Progenitor cell of endocrine pancreas (in vitro differentiated cells): ENCODE measurements around the gene CALHM4. TPM values are rescaled to one million over a fixed set of nuclear protein-coding genes. Genes with fewer than 3 reads are reported as not detected.
A peak's percentile ranks its signal among the peaks of the same experiment; 100 is the strongest.

Experiments
- DNase-seq: peaks from one replicate; pipeline ENCODE4 v3.0.0; 2021; ENCODE audit warnings: low spot score; ENCODE audit not compliant: unreplicated experiment
- H3K27ac Mint-ChIP-seq: 2 replicates; pipeline ENCODE4 v1.8.0; 2021; ENCODE audit warnings: mild to moderate bottlenecking, moderate library complexity, mixed read lengths
- H3K27me3 Mint-ChIP-seq: 2 replicates; pipeline ENCODE4 v1.8.0; 2021; ENCODE audit warnings: mixed read lengths
- H3K36me3 Mint-ChIP-seq: 2 replicates; pipeline ENCODE4 v1.8.0; 2022; ENCODE audit warnings: mixed read lengths; ENCODE audit not compliant: insufficient read depth
- H3K4me1 Mint-ChIP-seq: 2 replicates; pipeline ENCODE4 v1.8.0; 2021; ENCODE audit warnings: low read depth, mixed read lengths
- H3K4me3 Mint-ChIP-seq: 2 replicates; pipeline ENCODE4 v1.8.0; 2021; ENCODE audit warnings: low read depth, mild to moderate bottlenecking, moderate library complexity, mixed read lengths
- H3K9me3 Mint-ChIP-seq: 2 replicates; pipeline ENCODE4 v1.8.0; 2021; ENCODE audit warnings: low read depth, mixed read lengths
- CTCF ChIP-seq: fragments of 200-600 bp; sonication (generic); IDR thresholded peaks from one replicate; pipeline ENCODE4 v1.5.0; 2021; ENCODE audit warnings: antibody characterized with exemption, mild to moderate bottlenecking; ENCODE audit not compliant: unreplicated experiment
- total RNA-seq: library from RNA; stranded (reverse); gene quantifications from 2 replicates; pipeline ENCODE4 v1.2.1, GENCODE V29; 2021

The CALHM4 gene
- total RNA-seq, 1 donor from 2014 or later = not detected

- Mint-ChIP-seq H3K27ac (no peak overlapping the region), H3K4me3 (no peak overlapping the region), H3K27me3 (no peaks in the 10 kb centered on the region), H3K36me3 (no peaks in the 10 kb centered on the region), H3K4me1 (peaks cover 15% of the 10 kb centered on the region), H3K9me3 (no peaks in the 10 kb centered on the region)
- DNase-seq = no peak
- no peak for TF ChIP-seq CTCF
Observed at GRCh38 chr6:116542426-116542825, 11.1 kb upstream of the CALHM4 start.

- H3K9me3 Mint-ChIP-seq = no peaks in the 10 kb centered on the region
- H3K36me3 Mint-ChIP-seq = no peaks in the 10 kb centered on the region
- peaks cover 15% of the 10 kb centered on the region for H3K4me1 Mint-ChIP-seq
- no peak overlapping the region for H3K27ac Mint-ChIP-seq
- H3K27me3 Mint-ChIP-seq = no peaks in the 10 kb centered on the region
- DNase-seq = no peak
- no peak overlapping the region for H3K4me3 Mint-ChIP-seq
- no peak for TF ChIP-seq CTCF
Observed at GRCh38 chr6:116543149-116543548, 10.4 kb upstream of the CALHM4 start.

- no peak for DNase-seq
- no peaks in the 10 kb centered on the region for H3K36me3 Mint-ChIP-seq
- H3K4me1 Mint-ChIP-seq = peaks cover 18% of the 10 kb centered on the region
- no peak for TF ChIP-seq CTCF
- H3K9me3 Mint-ChIP-seq = no peaks in the 10 kb centered on the region
- H3K4me3 Mint-ChIP-seq = no peak within 1 kb of the TSS
- H3K27me3 Mint-ChIP-seq = no peaks in the 10 kb centered on the region
- H3K27ac Mint-ChIP-seq = no peak within 1 kb of the TSS
Observed at GRCh38 chr6:116545651-116546050, 7.9 kb upstream of the CALHM4 start, which contains the start of gene TRAPPC3L. Gene TRAPPC3L (minus strand): TSS chr6:116545684. CDS start chr6:116545514, 170 bp downstream.

GRCh38 chr6:116547358-116547757 is 6.2 kb upstream of the CALHM4 start:
- no peaks in the 10 kb centered on the region for H3K9me3 Mint-ChIP-seq
- H3K27ac Mint-ChIP-seq = no peak overlapping the region
- DNase-seq = no peak
- TF ChIP-seq CTCF = no peak
- peaks cover 18% of the 10 kb centered on the region for H3K4me1 Mint-ChIP-seq
- no peaks in the 10 kb centered on the region for H3K27me3 Mint-ChIP-seq
- no peaks in the 10 kb centered on the region for H3K36me3 Mint-ChIP-seq
- no peak overlapping the region for H3K4me3 Mint-ChIP-seq

DNA sequence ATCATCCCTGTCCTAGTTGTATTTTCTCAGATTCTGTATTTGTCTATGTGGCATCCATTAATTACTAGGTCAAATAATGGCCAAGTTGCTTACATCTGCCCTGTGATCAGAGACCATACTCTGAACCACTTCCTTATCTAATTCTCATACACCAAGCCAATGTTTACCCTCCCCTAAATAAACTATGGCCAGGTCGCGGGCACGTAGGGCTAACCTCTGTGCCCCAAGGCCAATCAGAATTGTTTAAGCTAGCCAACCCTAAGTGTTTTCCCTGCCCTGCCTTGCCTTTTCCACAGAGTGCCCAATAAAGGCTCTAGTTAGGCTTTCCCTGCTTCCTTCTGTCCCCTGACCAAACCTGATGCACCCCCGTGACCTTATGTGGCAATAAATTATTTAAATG is 2.8 kb upstream of the CALHM4 start:
- Mint-ChIP-seq H3K36me3 (no peaks in the 10 kb centered on the region), H3K9me3 (no peaks in the 10 kb centered on the region), H3K4me1 (peaks cover 11% of the 10 kb centered on the region), H3K27ac (peak overlapping the region; percentile 73), H3K4me3 (no peak overlapping the region), H3K27me3 (no peaks in the 10 kb centered on the region)
- TF ChIP-seq CTCF = no peak
- DNase-seq = no peak
